Hematopoietic multipotent progenitor cell treated with erythropoietin and hydrocortisone succinate and interleukin-3 and kit ligand, for 6 days (in vitro differentiated cells): ENCODE results near the gene NARF.
A peak's percentile ranks its signal among the peaks of the same experiment; 100 is the strongest.
"Not testable (repeated sequence)": the region's sequence is repeated elsewhere in the genome, so short reads cannot be mapped to it uniquely, and the experiment has no call there.

Experiments used
- DNase-seq: peaks from one replicate; pipeline ENCODE4 v3.0.0-alpha.2; 2015

The NARF gene

GRCh38 chr17:82503728-82504308 lies 45.3 kb downstream of the NARF start:
- no peak for DNase-seq

- DNase-seq, result no peak
Observed at GRCh38 chr17:82505296-82505695, 46.8 kb downstream of the NARF start.

GRCh38 chr17:82506402-82506801 lies 47.9 kb downstream of the NARF start:
- not testable (repeated sequence) for DNase-seq

- no peak for DNase-seq
Observed at GRCh38 chr17:82507631-82508175, 49.2 kb downstream of the NARF start.

GRCh38 chr17:82511642-82512041 lies 53.1 kb downstream of the NARF start:
- DNase-seq, result not testable (repeated sequence)

- DNase-seq, result not testable (repeated sequence)
Observed at GRCh38 chr17:82513864-82514263, 55.3 kb downstream of the NARF start.

- DNase-seq, result no peak
Observed at GRCh38 chr17:82517230-82517865, 58.8 kb downstream of the NARF start.

- DNase-seq, result peak; percentile 96
Observed at GRCh38 chr17:82518826-82519810, 60.6 kb downstream of the NARF start, which contains the start of gene FOXK2. Gene FOXK2, plus strand, starts transcription at chr17:82519732. Its CDS starts 157 bp downstream, at chr17:82519889.

- DNase-seq, result no peak
Observed at GRCh38 chr17:82519971-82520903, 61.7 kb downstream of the NARF start.

GRCh38 chr17:82524540-82524939 lies 66.0 kb downstream of the NARF start:
- no peak for DNase-seq

- DNase-seq, result no peak
Observed at GRCh38 chr17:82525712-82526111, 67.2 kb downstream of the NARF start.

GRCh38 chr17:82527898-82528297 lies 69.4 kb downstream of the NARF start:
- DNase-seq, result no peak

- DNase-seq, result peak; percentile 83
Observed at GRCh38 chr17:82528484-82529265, 70.1 kb downstream of the NARF start.

- no peak for DNase-seq
Observed at GRCh38 chr17:82529914-82530300, 71.4 kb downstream of the NARF start.

- no peak for DNase-seq
Observed at GRCh38 chr17:82531431-82531881, 72.9 kb downstream of the NARF start.

GRCh38 chr17:82534401-82534812 lies 75.9 kb downstream of the NARF start:
- no peak for DNase-seq

GRCh38 chr17:82536512-82537201 lies 78.1 kb downstream of the NARF start:
- DNase-seq, result no peak

GRCh38 chr17:82537228-82537627 lies 78.7 kb downstream of the NARF start:
- DNase-seq, result not testable (repeated sequence)

- not testable (repeated sequence) for DNase-seq
Observed at GRCh38 chr17:82539076-82539475, 80.5 kb downstream of the NARF start.
